H1 (cell line): Measurements from ENCODE around the gene ADAMTS17. TPM values are rescaled to one million over a fixed set of nuclear protein-coding genes. Genes with fewer than 3 reads are reported as not detected.

ENCODE experiments used
- EP300 ChIP-seq, 2 experiments: IDR thresholded peaks; 1 replicate in 1 of 2; 2 replicates in 1 of 2; pipeline ENCODE4 v1.6.1; 2011 to 2012; ENCODE audit warnings: low read depth in 2 of 2, low read length in 2 of 2, mild to moderate bottlenecking in 2 of 2, borderline replicate concordance in 1 of 2, inconsistent platforms in 1 of 2, moderate library complexity in 1 of 2
- FOSL1 ChIP-seq: IDR thresholded peaks from 2 replicates; pipeline ENCODE4 v1.6.1; 2011; ENCODE audit warnings: mild to moderate bottlenecking, low read depth, low read length, moderate library complexity; ENCODE audit not compliant: insufficient read depth
- HDAC2 ChIP-seq, 2 experiments: fragments of 300-600 bp in 1 of 2; sonication (generic) in 1 of 2; IDR thresholded peaks; 2 replicates each; pipeline ENCODE4 v1.6.1; 2011 to 2012; ENCODE audit warnings: low read depth in 2 of 2, low read length in 2 of 2, mild to moderate bottlenecking in 2 of 2, moderate library complexity in 2 of 2, borderline replicate concordance in 1 of 2, inconsistent platforms in 1 of 2
- NRF1 ChIP-seq: IDR thresholded peaks from 2 replicates; pipeline ENCODE4 v1.6.1; 2011; ENCODE audit warnings: mild to moderate bottlenecking, low read depth, low read length, improper control_type of control experiment
- RAD21 ChIP-seq, 2 experiments: IDR thresholded peaks in 1 of 2; conservative IDR thresholded peaks in 1 of 2; 2 replicates each; pipeline ENCODE4 v1.6.1; 2011; ENCODE audit warnings: low read depth in 2 of 2, low read length in 2 of 2, improper control_type of control experiment in 1 of 2, inconsistent platforms in 1 of 2, mild to moderate bottlenecking in 1 of 2, moderate library complexity in 1 of 2
- SP2 ChIP-seq: IDR thresholded peaks from 2 replicates; pipeline ENCODE4 v1.6.1; 2012; ENCODE audit warnings: mild to moderate bottlenecking, low read length, inconsistent platforms
- polyA plus RNA-seq, 7 experiments: library from polyadenylated mRNA; depleted of rRNA in 3 of 7; stranded (reverse) in 5 of 7; unstranded in 2 of 7; fragments of >200 nt in 5 of 7; fragments of 200-250 nt in 2 of 7; gene quantifications; 1 replicate in 5 of 7; 2 replicates in 1 of 7; 4 replicates in 1 of 7; pipeline versions ENCODE4 v1.2.1 to v1.2.3, GENCODE V29; 2011 to 2013; ENCODE audit warnings: missing spikeins in 2 of 7, mixed read lengths in 2 of 7
- total RNA-seq: library from RNA; stranded (reverse); fragmentation: NEBNext Ultra II Directional; extraction: Animal tissue kit (Norgen Biotek cat#: 25700); gene quantifications from 2 replicates; pipeline ENCODE4 v1.2.1, GENCODE V29; 2021
- TF ChIP-seq, protein P1 (sequence below): fragments of 300-600 bp; sonication (generic); IDR thresholded peaks from 2 replicates; pipeline ENCODE4 v1.7.1; 2012; ENCODE audit warnings: low read length, moderate library complexity, mild to moderate bottlenecking, inconsistent platforms; ENCODE audit not compliant: insufficient replicate concordance
- TF ChIP-seq, protein P2 (sequence below): IDR thresholded peaks from 2 replicates; pipeline ENCODE4 v1.6.1; 2011; ENCODE audit warnings: low read depth, mild to moderate bottlenecking, low read length; ENCODE audit not compliant: insufficient read depth

The ADAMTS17 gene
- total and polyA plus RNA-seq, 2 of the 8 experiments (the other 6 are each of a cell fraction or from before 2014, with no cell fraction given) = 0.51 to 1.7 TPM

DNA sequence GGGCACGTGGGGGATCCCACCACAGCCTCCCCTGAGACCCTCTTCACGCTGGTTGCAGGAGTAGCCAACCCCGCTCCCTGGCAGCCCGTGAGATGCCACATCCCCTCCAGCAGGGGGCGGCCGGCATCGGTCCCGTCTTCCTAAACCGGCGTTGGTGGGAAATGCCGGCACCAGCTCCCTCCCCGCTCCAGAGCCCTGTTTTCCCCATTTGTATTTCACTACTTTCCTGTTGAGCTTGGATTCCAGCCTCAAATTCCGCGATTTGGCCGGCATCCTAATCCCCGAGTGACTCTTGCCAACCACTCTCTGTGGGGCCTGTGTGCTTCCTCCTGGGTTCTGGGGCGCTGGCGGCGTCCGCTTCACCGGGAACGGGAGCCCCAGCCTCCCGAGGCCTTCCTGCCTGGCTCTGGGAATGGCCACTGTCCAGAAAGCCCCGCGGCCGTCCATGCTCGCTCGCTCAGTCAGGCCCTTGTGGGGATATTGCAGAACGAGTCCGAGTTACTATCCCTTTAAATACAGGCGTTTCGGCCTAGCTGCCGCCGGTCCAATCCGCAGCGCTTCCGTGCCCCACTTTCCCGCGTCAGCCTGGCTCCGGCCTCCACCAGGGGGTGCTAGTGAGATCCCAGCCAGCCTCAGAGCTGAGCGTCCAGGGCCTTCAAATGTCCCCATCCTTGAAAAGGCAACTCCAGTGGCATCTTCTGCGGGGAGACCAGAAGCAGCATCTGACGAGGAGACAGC lies 8.1 kb upstream of the ADAMTS17 start (continued):
- TF ChIP-seq, protein P1, sequence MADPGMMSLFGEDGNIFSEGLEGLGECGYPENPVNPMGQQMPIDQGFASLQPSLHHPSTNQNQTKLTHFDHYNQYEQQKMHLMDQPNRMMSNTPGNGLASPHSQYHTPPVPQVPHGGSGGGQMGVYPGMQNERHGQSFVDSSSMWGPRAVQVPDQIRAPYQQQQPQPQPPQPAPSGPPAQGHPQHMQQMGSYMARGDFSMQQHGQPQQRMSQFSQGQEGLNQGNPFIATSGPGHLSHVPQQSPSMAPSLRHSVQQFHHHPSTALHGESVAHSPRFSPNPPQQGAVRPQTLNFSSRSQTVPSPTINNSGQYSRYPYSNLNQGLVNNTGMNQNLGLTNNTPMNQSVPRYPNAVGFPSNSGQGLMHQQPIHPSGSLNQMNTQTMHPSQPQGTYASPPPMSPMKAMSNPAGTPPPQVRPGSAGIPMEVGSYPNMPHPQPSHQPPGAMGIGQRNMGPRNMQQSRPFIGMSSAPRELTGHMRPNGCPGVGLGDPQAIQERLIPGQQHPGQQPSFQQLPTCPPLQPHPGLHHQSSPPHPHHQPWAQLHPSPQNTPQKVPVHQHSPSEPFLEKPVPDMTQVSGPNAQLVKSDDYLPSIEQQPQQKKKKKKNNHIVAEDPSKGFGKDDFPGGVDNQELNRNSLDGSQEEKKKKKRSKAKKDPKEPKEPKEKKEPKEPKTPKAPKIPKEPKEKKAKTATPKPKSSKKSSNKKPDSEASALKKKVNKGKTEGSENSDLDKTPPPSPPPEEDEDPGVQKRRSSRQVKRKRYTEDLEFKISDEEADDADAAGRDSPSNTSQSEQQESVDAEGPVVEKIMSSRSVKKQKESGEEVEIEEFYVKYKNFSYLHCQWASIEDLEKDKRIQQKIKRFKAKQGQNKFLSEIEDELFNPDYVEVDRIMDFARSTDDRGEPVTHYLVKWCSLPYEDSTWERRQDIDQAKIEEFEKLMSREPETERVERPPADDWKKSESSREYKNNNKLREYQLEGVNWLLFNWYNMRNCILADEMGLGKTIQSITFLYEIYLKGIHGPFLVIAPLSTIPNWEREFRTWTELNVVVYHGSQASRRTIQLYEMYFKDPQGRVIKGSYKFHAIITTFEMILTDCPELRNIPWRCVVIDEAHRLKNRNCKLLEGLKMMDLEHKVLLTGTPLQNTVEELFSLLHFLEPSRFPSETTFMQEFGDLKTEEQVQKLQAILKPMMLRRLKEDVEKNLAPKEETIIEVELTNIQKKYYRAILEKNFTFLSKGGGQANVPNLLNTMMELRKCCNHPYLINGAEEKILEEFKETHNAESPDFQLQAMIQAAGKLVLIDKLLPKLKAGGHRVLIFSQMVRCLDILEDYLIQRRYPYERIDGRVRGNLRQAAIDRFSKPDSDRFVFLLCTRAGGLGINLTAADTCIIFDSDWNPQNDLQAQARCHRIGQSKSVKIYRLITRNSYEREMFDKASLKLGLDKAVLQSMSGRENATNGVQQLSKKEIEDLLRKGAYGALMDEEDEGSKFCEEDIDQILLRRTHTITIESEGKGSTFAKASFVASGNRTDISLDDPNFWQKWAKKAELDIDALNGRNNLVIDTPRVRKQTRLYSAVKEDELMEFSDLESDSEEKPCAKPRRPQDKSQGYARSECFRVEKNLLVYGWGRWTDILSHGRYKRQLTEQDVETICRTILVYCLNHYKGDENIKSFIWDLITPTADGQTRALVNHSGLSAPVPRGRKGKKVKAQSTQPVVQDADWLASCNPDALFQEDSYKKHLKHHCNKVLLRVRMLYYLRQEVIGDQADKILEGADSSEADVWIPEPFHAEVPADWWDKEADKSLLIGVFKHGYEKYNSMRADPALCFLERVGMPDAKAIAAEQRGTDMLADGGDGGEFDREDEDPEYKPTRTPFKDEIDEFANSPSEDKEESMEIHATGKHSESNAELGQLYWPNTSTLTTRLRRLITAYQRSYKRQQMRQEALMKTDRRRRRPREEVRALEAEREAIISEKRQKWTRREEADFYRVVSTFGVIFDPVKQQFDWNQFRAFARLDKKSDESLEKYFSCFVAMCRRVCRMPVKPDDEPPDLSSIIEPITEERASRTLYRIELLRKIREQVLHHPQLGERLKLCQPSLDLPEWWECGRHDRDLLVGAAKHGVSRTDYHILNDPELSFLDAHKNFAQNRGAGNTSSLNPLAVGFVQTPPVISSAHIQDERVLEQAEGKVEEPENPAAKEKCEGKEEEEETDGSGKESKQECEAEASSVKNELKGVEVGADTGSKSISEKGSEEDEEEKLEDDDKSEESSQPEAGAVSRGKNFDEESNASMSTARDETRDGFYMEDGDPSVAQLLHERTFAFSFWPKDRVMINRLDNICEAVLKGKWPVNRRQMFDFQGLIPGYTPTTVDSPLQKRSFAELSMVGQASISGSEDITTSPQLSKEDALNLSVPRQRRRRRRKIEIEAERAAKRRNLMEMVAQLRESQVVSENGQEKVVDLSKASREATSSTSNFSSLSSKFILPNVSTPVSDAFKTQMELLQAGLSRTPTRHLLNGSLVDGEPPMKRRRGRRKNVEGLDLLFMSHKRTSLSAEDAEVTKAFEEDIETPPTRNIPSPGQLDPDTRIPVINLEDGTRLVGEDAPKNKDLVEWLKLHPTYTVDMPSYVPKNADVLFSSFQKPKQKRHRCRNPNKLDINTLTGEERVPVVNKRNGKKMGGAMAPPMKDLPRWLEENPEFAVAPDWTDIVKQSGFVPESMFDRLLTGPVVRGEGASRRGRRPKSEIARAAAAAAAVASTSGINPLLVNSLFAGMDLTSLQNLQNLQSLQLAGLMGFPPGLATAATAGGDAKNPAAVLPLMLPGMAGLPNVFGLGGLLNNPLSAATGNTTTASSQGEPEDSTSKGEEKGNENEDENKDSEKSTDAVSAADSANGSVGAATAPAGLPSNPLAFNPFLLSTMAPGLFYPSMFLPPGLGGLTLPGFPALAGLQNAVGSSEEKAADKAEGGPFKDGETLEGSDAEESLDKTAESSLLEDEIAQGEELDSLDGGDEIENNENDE = no peak
- no peak for TF ChIP-seq NRF1
- TF ChIP-seq HDAC2 (IDR thresholded peaks at IDR 0.05; ENCODE audit: borderline replicate concordance in 1 of 2, low read depth in 2 of 2, low read length in 2 of 2) = no peak
- TF ChIP-seq, protein P2, sequence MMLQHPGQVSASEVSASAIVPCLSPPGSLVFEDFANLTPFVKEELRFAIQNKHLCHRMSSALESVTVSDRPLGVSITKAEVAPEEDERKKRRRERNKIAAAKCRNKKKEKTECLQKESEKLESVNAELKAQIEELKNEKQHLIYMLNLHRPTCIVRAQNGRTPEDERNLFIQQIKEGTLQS = 0 out of 2 replicates have a peak, but pooled peaks have one; percentile 12
- TF ChIP-seq EP300 (IDR thresholded peaks at IDR 0.05; ENCODE audit: borderline replicate concordance in 1 of 2, low read depth in 2 of 2, low read length in 2 of 2) = peak in 1 of 2 experiments; percentile 64; a peak in 1 of 3 replicates
- TF ChIP-seq SP2 = no peak
- TF ChIP-seq FOSL1 = no peak
- TF ChIP-seq RAD21 (IDR thresholded peaks at IDR 0.05 in 1 of 2, conservative IDR thresholded peaks at IDR 0.05 in 1 of 2; ENCODE audit: low read depth in 2 of 2, low read length in 2 of 2) = peak; percentile 74 to 77
